Stimulated activated naive CD8-positive, alpha-beta T cell treated with anti-CD3 and anti-CD28 coated beads, Interleukin-15, Interleukin-2, amounts not matched to agents 100 ng/mL and 50 ng/mL, for 24 hours (primary cell): ENCODE results near the gene ATP13A1.

Source experiments
- H3K27ac Mint-ChIP-seq: one replicate; pipeline ENCODE4 v1.8.0; 2021; ENCODE audit warnings: mild to moderate bottlenecking, mixed read lengths
- H3K27me3 Mint-ChIP-seq: one replicate; pipeline ENCODE4 v1.8.0; 2021; ENCODE audit warnings: mixed read lengths
- H3K36me3 Mint-ChIP-seq: one replicate; pipeline ENCODE4 v1.8.0; 2021; ENCODE audit warnings: low read depth, mixed read lengths
- H3K4me1 Mint-ChIP-seq: one replicate; pipeline ENCODE4 v1.8.0; 2021; ENCODE audit warnings: low read depth, mixed read lengths
- H3K4me3 Mint-ChIP-seq: one replicate; pipeline ENCODE4 v1.8.0; 2021; ENCODE audit warnings: mild to moderate bottlenecking, mixed read lengths
- H3K9me3 Mint-ChIP-seq: one replicate; pipeline ENCODE4 v1.8.0; 2021; ENCODE audit warnings: mixed read lengths

ATP13A1 gene

DNA sequence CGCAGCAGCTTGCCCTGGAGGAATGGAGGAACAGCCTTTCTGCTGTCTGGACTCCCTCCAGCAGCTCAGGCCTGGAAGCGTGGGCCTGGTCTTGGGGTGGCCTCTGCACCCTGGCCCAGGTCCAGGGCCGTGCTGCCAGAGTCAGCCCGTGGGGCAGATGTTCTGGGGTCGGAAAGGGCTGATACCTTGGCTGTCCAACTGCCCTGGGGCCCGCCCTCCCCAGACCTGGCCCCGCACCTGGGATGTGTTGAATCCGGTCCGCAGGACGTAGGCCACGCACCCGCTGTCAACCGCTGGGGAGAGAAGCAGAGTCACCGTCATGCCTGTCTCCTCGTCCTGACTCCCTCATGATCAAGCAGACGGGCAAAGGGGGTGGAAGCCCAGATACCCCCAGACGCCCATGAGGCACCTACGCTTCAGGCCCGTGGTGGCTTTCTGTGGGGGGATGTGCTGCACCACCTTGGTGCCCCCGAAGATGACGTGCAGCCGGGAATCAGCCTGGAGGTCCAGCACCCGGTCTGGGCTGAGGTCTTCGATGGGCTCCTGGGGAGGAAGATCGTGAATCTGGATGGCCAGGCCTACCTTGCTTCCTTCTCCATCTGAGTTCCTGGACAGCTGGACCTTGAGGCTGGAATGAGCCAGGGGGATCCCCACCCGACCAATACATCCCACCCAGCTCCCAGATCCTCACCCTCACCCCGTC is 7.7 kb downstream of the ATP13A1 start:
- no peaks in the 10 kb centered on the region for H3K27me3 Mint-ChIP-seq
- H3K27ac Mint-ChIP-seq, result no peak overlapping the region
- no peak overlapping the region for H3K4me3 Mint-ChIP-seq
- H3K9me3 Mint-ChIP-seq, result no peaks in the 10 kb centered on the region
- H3K4me1 Mint-ChIP-seq, result peaks cover under 1% of the 10 kb centered on the region
- H3K36me3 Mint-ChIP-seq, result peaks cover 50% of the 10 kb centered on the region

DNA sequence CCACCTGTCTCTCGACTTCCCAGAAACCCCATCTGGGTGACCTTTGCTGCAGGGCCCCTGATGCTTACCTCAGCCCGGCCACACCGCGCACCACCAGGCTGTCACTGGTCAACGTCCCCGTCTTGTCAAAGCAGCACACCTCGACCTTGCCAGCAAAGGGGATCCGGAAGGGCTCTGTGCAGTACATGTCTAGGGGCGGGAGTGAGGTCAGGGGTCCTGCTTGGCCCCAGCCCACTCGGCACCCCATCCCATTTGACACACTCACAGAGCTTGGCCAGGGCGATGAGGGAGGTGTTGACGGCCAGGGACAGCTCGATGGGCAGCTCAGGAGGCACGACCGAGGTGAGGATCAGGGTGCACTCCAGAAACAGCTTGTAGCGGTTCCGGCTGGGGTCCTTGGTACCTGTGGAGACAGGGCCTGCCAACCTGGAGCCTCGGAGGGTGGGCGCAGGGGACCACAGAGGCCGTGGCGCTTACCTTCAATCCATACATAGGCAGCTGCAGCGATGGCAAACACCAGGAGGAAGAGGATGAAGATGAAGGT is 8.4 kb downstream of the ATP13A1 start:
- no peak overlapping the region for H3K27ac Mint-ChIP-seq
- H3K4me1 Mint-ChIP-seq, result no peaks in the 10 kb centered on the region
- H3K27me3 Mint-ChIP-seq, result no peaks in the 10 kb centered on the region
- no peak overlapping the region for H3K4me3 Mint-ChIP-seq
- H3K9me3 Mint-ChIP-seq, result no peaks in the 10 kb centered on the region
- H3K36me3 Mint-ChIP-seq, result peaks cover 50% of the 10 kb centered on the region

DNA sequence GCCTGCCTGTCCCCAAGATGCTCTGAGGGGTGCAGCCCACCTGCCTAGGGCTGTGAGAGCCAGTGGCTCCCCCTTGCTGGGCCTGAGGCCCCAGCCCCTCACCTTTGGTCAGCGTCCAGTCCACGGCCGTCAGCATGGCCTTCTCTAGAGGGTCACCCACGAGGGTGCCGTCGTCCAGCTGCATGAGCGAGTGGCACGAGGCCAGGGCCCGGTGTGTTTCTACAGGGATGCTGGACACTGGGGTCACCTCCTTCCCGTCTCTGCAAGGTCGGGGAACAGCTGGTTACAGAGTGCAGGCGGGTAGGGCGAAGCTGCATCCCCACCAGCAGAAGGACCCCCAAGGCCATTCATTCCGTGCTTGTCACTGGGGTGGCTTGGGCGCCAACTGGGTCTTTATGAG is 9.0 kb downstream of the ATP13A1 start:
- Mint-ChIP-seq H3K4me3 (no peak overlapping the region), H3K36me3 (peaks cover 51% of the 10 kb centered on the region), H3K4me1 (no peaks in the 10 kb centered on the region), H3K9me3 (no peaks in the 10 kb centered on the region), H3K27ac (no peak overlapping the region), H3K27me3 (no peaks in the 10 kb centered on the region)

DNA sequence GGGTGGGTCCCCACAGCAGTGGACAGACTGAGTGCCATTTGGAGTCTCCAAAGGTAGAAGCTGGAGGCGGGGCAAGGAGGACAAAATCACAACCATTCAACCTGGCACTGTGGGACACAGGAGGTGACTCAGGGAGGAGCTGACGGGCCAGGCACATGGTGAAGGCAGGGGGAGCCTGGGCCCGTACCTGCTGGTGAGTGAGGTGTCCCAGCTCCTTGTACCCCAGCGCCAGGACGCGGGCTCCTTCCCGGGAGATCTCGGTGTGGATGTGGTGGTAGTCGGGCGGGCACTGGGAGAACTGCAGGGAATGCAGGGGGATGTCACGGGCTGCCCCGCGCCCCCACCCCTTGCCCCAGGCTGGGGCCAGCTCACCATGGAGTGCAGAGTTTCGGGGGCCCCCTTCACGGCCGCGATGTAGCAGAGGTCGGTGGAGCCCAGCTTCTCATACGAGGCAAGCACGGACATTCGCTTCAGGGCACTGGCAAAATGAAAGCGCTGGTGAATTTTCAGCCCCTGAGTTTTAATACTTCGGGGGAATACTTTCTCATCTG is 9.8 kb downstream of the ATP13A1 start:
- H3K27ac Mint-ChIP-seq, result no peak overlapping the region

DNA sequence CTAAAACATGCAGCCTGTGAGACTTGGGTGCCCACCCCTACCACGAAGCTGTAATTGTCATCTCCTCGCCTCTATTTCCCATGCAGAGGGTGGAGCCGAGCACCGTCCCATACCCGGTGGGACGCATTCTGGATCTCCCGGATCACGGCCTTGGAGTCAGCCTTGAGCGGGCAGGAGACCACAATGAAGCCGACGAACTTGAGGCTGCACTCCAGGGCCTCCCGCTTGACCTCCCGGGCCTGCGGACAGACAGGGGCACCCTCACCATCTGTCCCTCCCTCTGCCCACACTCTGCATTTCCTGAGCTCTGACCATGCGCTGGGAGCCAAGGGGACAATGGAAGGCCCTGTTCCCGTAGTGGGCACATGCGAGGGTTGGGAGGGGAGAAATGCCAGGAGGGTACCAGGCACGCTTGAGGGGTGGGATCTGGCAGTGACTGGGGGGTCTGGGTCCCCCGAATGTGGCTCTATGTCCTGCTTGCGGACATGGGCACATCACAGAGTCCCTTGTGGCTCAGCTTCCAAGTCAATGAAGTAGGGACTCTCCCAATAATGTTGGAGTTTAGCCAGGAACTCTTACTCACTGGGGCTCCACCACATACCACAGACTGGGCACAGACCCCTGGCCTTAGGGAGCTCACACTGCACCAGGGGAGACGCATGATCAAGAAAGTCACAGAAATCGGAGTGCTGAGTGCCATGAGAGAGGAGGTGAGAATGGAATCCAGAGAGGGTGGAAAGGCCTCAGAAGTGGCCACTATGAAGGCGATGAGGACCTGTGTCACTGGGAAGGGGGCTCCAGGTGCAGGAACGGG is 10.8 kb downstream of the ATP13A1 start:
- H3K4me1 Mint-ChIP-seq, result no peaks in the 10 kb centered on the region
- no peak overlapping the region for H3K4me3 Mint-ChIP-seq
- H3K27me3 Mint-ChIP-seq, result no peaks in the 10 kb centered on the region
- H3K27ac Mint-ChIP-seq, result no peak overlapping the region
- no peaks in the 10 kb centered on the region for H3K9me3 Mint-ChIP-seq
- peaks cover 50% of the 10 kb centered on the region for H3K36me3 Mint-ChIP-seq

More for the DNA sequence above, 9.8 kb downstream of the ATP13A1 start:
- H3K4me1 Mint-ChIP-seq, result no peaks in the 10 kb centered on the region
- no peak overlapping the region for H3K4me3 Mint-ChIP-seq
- peaks cover 51% of the 10 kb centered on the region for H3K36me3 Mint-ChIP-seq
- no peaks in the 10 kb centered on the region for H3K27me3 Mint-ChIP-seq
- no peaks in the 10 kb centered on the region for H3K9me3 Mint-ChIP-seq

DNA sequence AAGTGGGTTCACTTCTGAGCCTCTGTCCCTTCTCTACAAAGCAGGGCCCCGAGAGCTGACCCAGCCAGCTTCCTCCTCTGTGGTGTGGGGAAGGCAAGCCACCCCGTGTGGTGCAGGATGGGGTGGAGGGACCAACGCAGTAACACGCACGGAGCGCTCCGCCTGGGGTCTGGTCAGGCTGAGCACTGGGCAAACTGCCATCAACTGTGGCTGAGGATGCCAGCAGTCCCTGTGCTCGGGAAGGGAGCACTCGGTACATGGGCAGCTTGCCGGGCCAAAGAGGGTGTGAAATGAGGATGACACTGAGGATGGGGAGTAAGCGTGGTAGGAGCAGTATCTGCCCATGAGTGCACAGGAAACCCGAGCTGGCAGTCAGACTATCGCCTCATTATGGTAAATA is 12.4 kb downstream of the ATP13A1 start:
- Mint-ChIP-seq H3K4me3 (no peak overlapping the region), H3K27me3 (no peaks in the 10 kb centered on the region), H3K9me3 (no peaks in the 10 kb centered on the region), H3K27ac (no peak overlapping the region), H3K36me3 (peaks cover 42% of the 10 kb centered on the region), H3K4me1 (no peaks in the 10 kb centered on the region)

DNA sequence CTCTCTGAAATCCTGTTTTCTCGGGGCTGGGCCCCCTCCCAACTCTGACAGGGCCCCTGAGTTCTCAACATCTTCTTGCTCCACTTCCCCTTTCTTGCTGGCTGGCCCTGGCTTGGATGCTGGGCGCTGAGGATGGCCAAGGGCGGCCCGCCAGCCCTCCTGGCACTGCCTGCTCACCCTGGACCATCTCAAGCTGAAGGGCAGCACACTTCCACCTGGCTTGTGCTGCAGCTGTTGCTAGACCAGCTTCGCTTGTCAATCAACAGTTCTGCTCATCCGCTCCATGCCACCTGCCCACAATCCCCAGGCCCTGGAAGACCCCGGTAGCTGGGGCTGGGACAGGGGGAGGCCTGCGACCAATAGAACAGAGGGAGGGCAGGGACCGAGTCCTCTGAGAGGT is 13.1 kb downstream of the ATP13A1 start:
- no peak overlapping the region for H3K4me3 Mint-ChIP-seq
- peaks cover 39% of the 10 kb centered on the region for H3K36me3 Mint-ChIP-seq
- H3K27ac Mint-ChIP-seq, result no peak overlapping the region
- H3K27me3 Mint-ChIP-seq, result no peaks in the 10 kb centered on the region
- H3K9me3 Mint-ChIP-seq, result no peaks in the 10 kb centered on the region
- no peaks in the 10 kb centered on the region for H3K4me1 Mint-ChIP-seq

DNA sequence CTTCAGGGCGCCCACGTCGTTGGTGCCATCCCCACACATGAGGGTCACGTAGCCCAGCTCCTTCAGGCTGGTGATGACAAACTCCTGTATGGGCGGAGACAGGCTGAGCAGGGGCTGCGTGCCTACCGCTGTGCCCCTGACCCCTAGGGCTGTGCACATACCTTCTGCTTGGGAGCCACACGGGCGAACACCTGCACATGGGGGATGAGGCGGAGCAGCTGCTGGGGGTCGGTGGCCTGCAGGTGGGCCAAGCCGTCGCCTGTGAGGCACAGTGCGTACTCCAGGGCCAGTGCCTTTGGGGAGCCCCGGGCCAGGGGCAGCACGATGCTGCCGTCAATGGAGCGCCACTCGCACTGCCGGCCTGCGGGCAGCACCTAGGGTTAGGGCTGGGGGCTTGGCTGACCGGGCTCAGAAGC is 13.9 kb downstream of the ATP13A1 start:
- no peaks in the 10 kb centered on the region for H3K4me1 Mint-ChIP-seq
- H3K9me3 Mint-ChIP-seq, result no peaks in the 10 kb centered on the region
- H3K27me3 Mint-ChIP-seq, result no peaks in the 10 kb centered on the region
- no peak overlapping the region for H3K27ac Mint-ChIP-seq
- peaks cover 36% of the 10 kb centered on the region for H3K36me3 Mint-ChIP-seq
- no peak overlapping the region for H3K4me3 Mint-ChIP-seq

DNA sequence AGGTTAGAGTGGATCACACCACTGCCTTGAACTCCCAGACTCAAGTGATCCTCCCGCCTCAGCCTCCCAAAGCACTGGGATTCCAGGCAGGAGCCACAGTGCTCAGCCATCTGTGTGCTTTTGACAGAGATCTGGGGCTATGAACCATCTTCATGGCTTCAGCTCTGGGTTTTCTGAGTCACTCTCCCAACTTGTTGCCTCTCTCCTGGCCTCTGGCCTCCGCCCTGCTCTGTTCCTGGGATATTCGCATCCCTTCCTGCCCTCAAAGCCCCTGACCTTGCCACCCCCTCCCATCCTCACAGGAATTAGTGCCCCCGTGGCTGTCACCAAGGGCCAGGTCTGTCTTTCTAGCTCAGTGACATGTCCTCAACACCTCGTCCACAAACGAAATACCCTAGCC is 14.3 kb downstream of the ATP13A1 start:
- H3K27ac Mint-ChIP-seq, result no peak overlapping the region
- no peaks in the 10 kb centered on the region for H3K27me3 Mint-ChIP-seq
- no peak overlapping the region for H3K4me3 Mint-ChIP-seq
- H3K9me3 Mint-ChIP-seq, result no peaks in the 10 kb centered on the region
- H3K36me3 Mint-ChIP-seq, result peaks cover 37% of the 10 kb centered on the region
- no peaks in the 10 kb centered on the region for H3K4me1 Mint-ChIP-seq

DNA sequence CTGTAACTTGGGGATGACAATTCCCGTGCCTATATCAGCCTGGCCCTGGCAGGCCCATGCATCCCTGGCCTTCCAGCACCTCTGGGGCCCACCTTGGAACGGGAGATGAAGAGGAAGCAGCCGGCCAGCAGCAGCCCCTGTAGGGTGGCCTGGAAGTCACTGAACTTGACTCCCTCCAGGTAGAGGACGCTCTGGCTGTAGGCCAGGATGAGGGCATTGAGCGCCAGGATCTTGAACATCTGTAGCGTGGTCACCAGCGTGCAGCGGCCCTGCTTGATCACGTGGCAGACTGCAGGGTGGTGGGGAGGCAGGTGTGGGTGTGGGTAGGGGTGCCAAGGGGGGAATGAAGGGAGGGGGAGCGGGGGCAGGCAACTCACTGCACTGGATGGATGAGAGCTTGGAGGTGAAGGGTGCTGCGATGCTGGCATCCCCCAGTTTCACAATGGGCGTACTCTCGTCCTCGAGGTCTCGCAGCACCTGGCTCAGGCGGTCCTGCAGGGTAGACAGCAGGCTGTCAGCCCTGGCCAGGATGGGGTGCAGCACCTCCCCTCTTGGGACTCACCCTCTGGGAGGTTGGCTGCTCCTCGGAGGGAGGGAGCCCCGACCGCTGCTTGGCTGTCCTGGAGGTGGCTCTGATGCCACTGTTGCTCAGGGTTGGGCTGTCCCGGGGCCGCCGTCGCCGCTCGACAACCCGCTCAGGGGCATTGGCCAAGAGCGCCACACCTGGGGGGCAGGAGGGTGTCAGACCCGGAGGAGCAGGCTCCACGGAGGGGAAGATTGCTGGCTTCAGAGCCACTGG is 16.2 kb downstream of the ATP13A1 start:
- Mint-ChIP-seq H3K27ac (no peak overlapping the region), H3K36me3 (peaks cover 29% of the 10 kb centered on the region), H3K4me1 (peaks cover 7% of the 10 kb centered on the region), H3K4me3 (no peak overlapping the region), H3K27me3 (no peaks in the 10 kb centered on the region), H3K9me3 (no peaks in the 10 kb centered on the region)

DNA sequence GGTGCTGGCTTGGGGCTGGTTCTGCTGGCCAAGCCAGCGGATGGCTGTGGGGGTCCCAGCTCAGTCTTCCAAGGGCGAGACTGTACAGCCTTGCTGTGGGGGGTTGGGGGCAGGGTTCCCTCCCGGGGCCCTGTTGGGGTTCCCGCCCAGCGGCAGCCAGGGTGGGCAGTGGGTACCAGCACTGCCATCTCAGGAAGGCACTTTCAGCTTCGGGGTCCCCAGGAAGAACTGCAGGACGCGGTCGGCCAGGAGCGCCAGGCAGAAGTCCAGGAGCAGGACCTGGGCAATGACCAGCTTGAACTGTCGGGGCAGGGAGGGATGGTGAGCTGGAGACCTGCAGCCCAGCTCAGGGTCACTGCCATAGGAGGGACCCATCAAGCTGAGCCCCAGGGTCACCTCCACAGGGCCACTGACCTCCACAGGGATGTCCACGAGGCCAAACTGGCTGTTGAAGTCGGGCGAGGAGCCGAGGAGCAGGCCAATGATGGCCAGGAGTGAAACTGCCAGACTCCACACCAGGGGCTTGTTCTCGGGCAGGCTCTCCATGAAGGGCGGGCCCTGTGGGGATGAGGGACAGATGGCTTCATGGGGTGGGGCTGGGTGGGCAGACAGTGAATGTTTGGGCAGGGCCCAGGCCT is 18.1 kb downstream of the ATP13A1 start:
- peaks cover 11% of the 10 kb centered on the region for H3K4me1 Mint-ChIP-seq
- no peak overlapping the region for H3K4me3 Mint-ChIP-seq
- peaks cover 26% of the 10 kb centered on the region for H3K36me3 Mint-ChIP-seq
- no peak overlapping the region for H3K27ac Mint-ChIP-seq
- H3K27me3 Mint-ChIP-seq, result no peaks in the 10 kb centered on the region
- H3K9me3 Mint-ChIP-seq, result no peaks in the 10 kb centered on the region

DNA sequence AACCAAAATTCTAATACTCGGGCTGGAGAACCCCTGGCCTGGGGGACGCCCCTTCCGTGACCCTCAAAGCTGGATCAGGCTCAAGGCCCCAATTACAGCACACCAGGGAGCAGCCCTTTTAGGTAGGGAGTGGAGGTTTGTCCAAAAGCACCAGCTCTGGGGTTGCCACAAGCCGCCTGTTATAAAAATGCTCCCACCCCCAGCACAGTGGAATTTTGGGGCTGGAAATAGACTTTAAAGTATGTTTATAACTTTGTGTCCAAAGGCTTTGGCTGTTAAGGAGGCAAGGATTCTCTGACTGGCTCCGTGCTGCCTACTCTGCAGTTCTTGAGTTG is 19.5 kb downstream of the ATP13A1 start:
- no peaks in the 10 kb centered on the region for H3K27me3 Mint-ChIP-seq
- H3K9me3 Mint-ChIP-seq, result no peaks in the 10 kb centered on the region
- H3K27ac Mint-ChIP-seq, result peak overlapping the region; percentile 94
- H3K4me1 Mint-ChIP-seq, result peaks cover 11% of the 10 kb centered on the region
- H3K36me3 Mint-ChIP-seq, result peaks cover 26% of the 10 kb centered on the region
- H3K4me3 Mint-ChIP-seq, result peak overlapping the region; percentile 98

DNA sequence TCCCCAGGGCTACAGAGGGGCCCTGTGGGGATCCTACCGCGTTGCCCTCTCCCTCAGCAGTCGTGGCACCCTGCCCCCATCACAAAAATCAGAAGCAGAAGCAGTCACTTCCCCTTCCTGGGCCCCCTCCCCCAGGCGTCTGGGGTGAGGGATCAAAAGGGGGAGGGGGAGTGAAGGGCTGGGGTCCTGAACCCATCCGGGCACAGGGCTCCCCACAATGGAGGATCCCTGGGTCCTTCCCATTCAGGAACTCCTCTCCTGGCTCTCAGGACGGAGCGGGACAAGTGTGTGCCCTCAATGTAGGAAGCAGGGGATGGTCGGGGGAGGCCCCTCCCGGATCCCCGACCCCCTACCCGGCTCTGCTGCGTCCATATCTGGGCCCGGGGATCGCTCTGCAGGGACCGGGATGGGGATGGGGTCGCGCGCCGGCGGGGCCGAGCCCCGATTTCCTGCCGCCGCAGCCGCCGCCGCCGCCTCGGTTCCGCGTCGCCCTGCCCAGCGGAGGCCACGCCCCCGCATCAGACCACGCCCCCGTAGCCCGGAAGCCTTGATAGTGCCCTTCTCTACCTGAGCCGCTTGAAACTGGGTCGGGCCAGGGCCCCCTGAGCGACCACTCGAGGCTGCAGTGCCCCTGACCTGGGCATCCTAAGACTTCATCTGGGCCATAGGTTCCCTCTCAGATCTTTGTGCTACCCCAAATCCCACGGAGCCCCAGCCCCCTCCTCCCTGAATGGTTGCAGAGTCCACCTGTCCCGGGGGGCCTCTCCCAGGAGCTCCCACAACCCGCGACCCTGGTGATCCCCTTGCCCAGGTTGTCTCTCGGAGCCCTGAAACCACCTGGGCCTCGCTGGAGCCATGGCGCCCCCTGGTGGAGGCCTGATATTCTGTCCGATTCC is 20.1 kb downstream of the ATP13A1 start, which contains the start of gene GMIP:
GMIP (minus strand) TSS at position 500 of the 896 bp plus-strand sequence; CDS start at position 372, 128 bp downstream.
- Mint-ChIP-seq H3K36me3 (peaks cover 27% of the 10 kb centered on the region), H3K9me3 (no peaks in the 10 kb centered on the region), H3K4me1 (peaks cover 11% of the 10 kb centered on the region), H3K4me3 (peak within 1 kb of the TSS; percentile 98), H3K27me3 (no peaks in the 10 kb centered on the region), H3K27ac (peak within 1 kb of the TSS; percentile 94)
